Kidney tubule cell (primary cell): Measurements from ENCODE around the gene NUTM2G.
"Not testable (repeated sequence)": the region's sequence is repeated elsewhere in the genome, so short reads cannot be mapped to it uniquely, and the experiment has no call there.

Source experiments
- DNase-seq: peaks from one replicate; pipeline ENCODE4 v3.0.0-alpha.2; 2018; ENCODE audit warnings: low spot score

Gene NUTM2G

GRCh38 chr9:96928543-96928942 is at the start of gene NUTM2G:
Gene NUTM2G (plus strand): TSS chr9:96928843. CDS start chr9:96929025, 182 bp downstream.
- DNase-seq: not testable (repeated sequence)

GRCh38 chr9:96883922-96884321 is 44.7 kb upstream of the NUTM2G start:
- no peak for DNase-seq

- DNase-seq: peak; percentile 99
Observed at GRCh38 chr9:96884443-96884842, 44.2 kb upstream of the NUTM2G start.

GRCh38 chr9:96885424-96885823 is 43.2 kb upstream of the NUTM2G start:
- no peak for DNase-seq

- DNase-seq: no peak
Observed at GRCh38 chr9:96888591-96888990, 40.1 kb upstream of the NUTM2G start.

- no peak for DNase-seq
Observed at GRCh38 chr9:96892131-96892530, 36.5 kb upstream of the NUTM2G start.

GRCh38 chr9:96900010-96900409 is 28.6 kb upstream of the NUTM2G start:
- DNase-seq: not testable (repeated sequence)

- not testable (repeated sequence) for DNase-seq
Observed at GRCh38 chr9:96904947-96905722, 23.5 kb upstream of the NUTM2G start.

- not testable (repeated sequence) for DNase-seq
Observed at GRCh38 chr9:96908479-96908878, 20.2 kb upstream of the NUTM2G start.

- DNase-seq: not testable (repeated sequence)
Observed at GRCh38 chr9:96915539-96915938, 13.1 kb upstream of the NUTM2G start.

GRCh38 chr9:96916531-96916930 is 12.1 kb upstream of the NUTM2G start:
- DNase-seq: not testable (repeated sequence)

GRCh38 chr9:96918550-96918949 is 10.1 kb upstream of the NUTM2G start:
- not testable (repeated sequence) for DNase-seq

- DNase-seq: not testable (repeated sequence)
Observed at GRCh38 chr9:96920803-96921202, 7.8 kb upstream of the NUTM2G start.

GRCh38 chr9:96925587-96925986 is 3.1 kb upstream of the NUTM2G start:
- DNase-seq: not testable (repeated sequence)

GRCh38 chr9:96931665-96932064 is 3.0 kb downstream of the NUTM2G start:
- not testable (repeated sequence) for DNase-seq

- not testable (repeated sequence) for DNase-seq
Observed at GRCh38 chr9:96934097-96934496, 5.5 kb downstream of the NUTM2G start.

GRCh38 chr9:96934706-96935105 is 6.1 kb downstream of the NUTM2G start:
- DNase-seq: not testable (repeated sequence)

GRCh38 chr9:96935401-96935800 is 6.8 kb downstream of the NUTM2G start:
- not testable (repeated sequence) for DNase-seq

GRCh38 chr9:96937442-96937841 is 8.8 kb downstream of the NUTM2G start:
- not testable (repeated sequence) for DNase-seq

GRCh38 chr9:96938957-96939665 is 10.5 kb downstream of the NUTM2G start:
- DNase-seq: not testable (repeated sequence)

- not testable (repeated sequence) for DNase-seq
Observed at GRCh38 chr9:96940982-96941381, 12.3 kb downstream of the NUTM2G start.

- not testable (repeated sequence) for DNase-seq
Observed at GRCh38 chr9:96941628-96942027, 13.0 kb downstream of the NUTM2G start.

- not testable (repeated sequence) for DNase-seq
Observed at GRCh38 chr9:96942181-96942580, 13.5 kb downstream of the NUTM2G start.
